H9 (cell line): ENCODE results near the gene TMEM236. TPM values are rescaled to one million over a fixed set of nuclear protein-coding genes. Genes with fewer than 3 reads are reported as not detected.

Experiments used
- DNase-seq: peaks from one replicate; pipeline ENCODE4 v3.0.0-alpha.2; 2017
- H2AFZ ChIP-seq: one replicate; pipeline ENCODE4 v1.6.1; 2013; ENCODE audit warnings: mild to moderate bottlenecking, low read length, control low read depth, moderate library complexity
- H2AK5ac ChIP-seq: 2 replicates; pipeline ENCODE4 v1.6.1; 2013; ENCODE audit warnings: low read length, control low read depth, mixed read lengths; ENCODE audit not compliant: insufficient read length
- H2BK120ac ChIP-seq: one replicate; pipeline ENCODE4 v1.6.1; 2013; ENCODE audit warnings: low read depth, mild to moderate bottlenecking, low read length, control low read depth, inconsistent platforms; ENCODE audit not compliant: poor library complexity, severe bottlenecking
- H2BK12ac ChIP-seq: 2 replicates; pipeline ENCODE4 v1.6.1; 2013; ENCODE audit warnings: low read length, control low read depth, mixed read lengths, low read depth; ENCODE audit not compliant: insufficient read length
- H2BK15ac ChIP-seq: 2 replicates; pipeline ENCODE4 v1.6.1; 2013; ENCODE audit warnings: low read depth, low read length, control low read depth
- H2BK20ac ChIP-seq: one replicate; pipeline ENCODE4 v1.6.1; 2013; ENCODE audit warnings: low read depth, mild to moderate bottlenecking, low read length, control low read depth, inconsistent platforms; ENCODE audit not compliant: poor library complexity, severe bottlenecking
- H2BK5ac ChIP-seq: 2 replicates; pipeline ENCODE4 v1.6.1; 2013; ENCODE audit warnings: low read length, control low read depth, mixed read lengths; ENCODE audit not compliant: insufficient read length
- H3K14ac ChIP-seq: 2 replicates; pipeline ENCODE4 v1.6.1; 2013; ENCODE audit warnings: low read length, control low read depth; ENCODE audit not compliant: insufficient read depth
- H3K18ac ChIP-seq: 2 replicates; pipeline ENCODE4 v1.6.1; 2013; ENCODE audit warnings: low read depth, mild to moderate bottlenecking, mixed read lengths, low read length, control low read depth; ENCODE audit not compliant: insufficient read length
- H3K23ac ChIP-seq: 2 replicates; pipeline ENCODE4 v1.6.1; 2013; ENCODE audit warnings: low read length, control low read depth, mixed read lengths, low read depth; ENCODE audit not compliant: insufficient read length
- H3K23me2 ChIP-seq: 2 replicates; pipeline ENCODE4 v1.6.1; 2013; ENCODE audit warnings: low read depth, mild to moderate bottlenecking, mixed read lengths, low read length, control low read depth; ENCODE audit not compliant: insufficient read length, poor library complexity, severe bottlenecking
- H3K27ac ChIP-seq: 2 replicates; pipeline ENCODE4 v1.5.1; 2013; ENCODE audit warnings: low read length, control low read depth, mixed read lengths, low read depth; ENCODE audit not compliant: insufficient read length
- H3K27me3 ChIP-seq: 2 replicates; pipeline ENCODE4 v1.6.1; 2013; ENCODE audit warnings: low read length, control low read depth, inconsistent platforms; ENCODE audit not compliant: insufficient read depth
- H3K4ac ChIP-seq: 2 replicates; pipeline ENCODE4 v1.6.1; 2013; ENCODE audit warnings: low read depth, mild to moderate bottlenecking, control low read depth, inconsistent platforms, low read length, moderate library complexity
- H3K4me1 ChIP-seq: 2 replicates; pipeline ENCODE4 v1.6.1; 2013; ENCODE audit warnings: low read length, control low read depth, inconsistent platforms; ENCODE audit not compliant: insufficient read depth
- H3K4me2 ChIP-seq: 2 replicates; pipeline ENCODE4 v1.6.1; 2013; ENCODE audit warnings: low read length, control low read depth, mixed read lengths; ENCODE audit not compliant: insufficient read length, insufficient read depth
- H3K56ac ChIP-seq: 2 replicates; pipeline ENCODE4 v1.6.1; 2013; ENCODE audit warnings: low read depth, mild to moderate bottlenecking, mixed read lengths, low read length, control low read depth; ENCODE audit not compliant: insufficient read length
- H3K79me1 ChIP-seq: 2 replicates; pipeline ENCODE4 v1.6.1; 2013; ENCODE audit warnings: low read depth, mild to moderate bottlenecking, moderate library complexity, low read length, control low read depth, inconsistent platforms; ENCODE audit not compliant: insufficient read depth, poor library complexity, severe bottlenecking
- H3K79me2 ChIP-seq: 2 replicates; pipeline ENCODE4 v1.6.1; 2013; ENCODE audit warnings: low read length, control low read depth, inconsistent platforms; ENCODE audit not compliant: insufficient read depth
- H3K9ac ChIP-seq: 2 replicates; pipeline ENCODE4 v1.6.1; 2013; ENCODE audit warnings: low read length, control low read depth, mixed read lengths; ENCODE audit not compliant: insufficient read length; ENCODE audit errors: extremely low read depth
- H3K9me3 ChIP-seq: one replicate; pipeline ENCODE4 v1.6.1; 2013; ENCODE audit warnings: low read depth, low read length, inconsistent platforms; ENCODE audit not compliant: control insufficient read depth
- H3T11ph ChIP-seq: one replicate; pipeline ENCODE4 v1.6.1; 2013; ENCODE audit warnings: mild to moderate bottlenecking, low read length, control low read depth, inconsistent platforms
- H4K20me1 ChIP-seq: one replicate; pipeline ENCODE4 v1.6.1; 2013; ENCODE audit not compliant: control insufficient read depth, insufficient read length, insufficient read depth
- H4K5ac ChIP-seq: 2 replicates; pipeline ENCODE4 v1.6.1; 2013; ENCODE audit warnings: low read depth, mild to moderate bottlenecking, mixed read lengths, low read length, control low read depth; ENCODE audit not compliant: insufficient read length
- H4K8ac ChIP-seq: replicated peaks from 2 replicates; pipeline ENCODE4 v1.6.1; 2013; ENCODE audit warnings: low read length, control low read depth, mixed read lengths, low read depth; ENCODE audit not compliant: insufficient read length
- H4K91ac ChIP-seq: 2 replicates; pipeline ENCODE4 v1.6.1; 2013; ENCODE audit warnings: low read depth, mild to moderate bottlenecking, moderate library complexity, mixed read lengths, low read length, control low read depth; ENCODE audit not compliant: insufficient read length
- H3K27ac Mint-ChIP-seq, 3 experiments: 2 replicates in 2 of 3; 3 replicates in 1 of 3; pipeline ENCODE4 v1.8.0; 2020 to 2021; ENCODE audit warnings: mixed read lengths in 3 of 3, mild to moderate bottlenecking in 1 of 3, moderate library complexity in 1 of 3
- H3K27me3 Mint-ChIP-seq: 2 replicates; pipeline ENCODE4 v1.8.0; 2021; ENCODE audit warnings: low read depth, mild to moderate bottlenecking, moderate library complexity, mixed read lengths
- H3K36me3 Mint-ChIP-seq, 3 experiments: 2 replicates in 2 of 3; 3 replicates in 1 of 3; pipeline ENCODE4 v1.8.0; 2020 to 2021; ENCODE audit warnings: low read depth in 3 of 3, mixed read lengths in 3 of 3; ENCODE audit not compliant: insufficient read depth in 1 of 3
- H3K4me1 Mint-ChIP-seq, 2 experiments: 2 replicates each; pipeline ENCODE4 v1.8.0; 2020; ENCODE audit warnings: mixed read lengths in 2 of 2
- H3K4me3 Mint-ChIP-seq, 2 experiments: 2 replicates in 1 of 2; 3 replicates in 1 of 2; pipeline ENCODE4 v1.8.0; 2020 to 2021; ENCODE audit warnings: mild to moderate bottlenecking in 2 of 2, mixed read lengths in 2 of 2, moderate library complexity in 1 of 2
- H3K9me3 Mint-ChIP-seq, 2 experiments: 2 replicates in 1 of 2; 3 replicates in 1 of 2; pipeline ENCODE4 v1.8.0; 2020; ENCODE audit warnings: mild to moderate bottlenecking in 2 of 2, mixed read lengths in 2 of 2, moderate library complexity in 1 of 2
- CTCF ChIP-seq: fragments of 200-600 bp; sonication (generic); conservative IDR thresholded peaks from 3 replicates; pipeline ENCODE4 v1.8.0; 2021; ENCODE audit warnings: antibody characterized with exemption, mild to moderate bottlenecking
- WGBS: extraction: QIAGEN DNeasy Blood & Tissue Kit; methylation state at CpG from one replicate; pipeline ENCODE4 v1.1.7; 2013; ENCODE audit warnings: missing lambda C conversion rate, low lambda C conversion rate, mixed read lengths; ENCODE audit not compliant: insufficient read length; ENCODE audit errors: extremely low coverage; 5-methylcytosine and 5-hydroxymethylcytosine counted together
- total RNA-seq: library from RNA; stranded (reverse); gene quantifications from 2 replicates; pipeline ENCODE4 v1.2.1, GENCODE V29; 2021

The TMEM236 gene
- total RNA-seq, 1 experiment from 2014 or later: not detected

- H3K18ac ChIP-seq: no peak overlapping the region
- no peaks in the 10 kb centered on the region for H3K27me3 ChIP-seq
- H3K4me3 Mint-ChIP-seq: no peak overlapping the region
- H3K14ac ChIP-seq: no peak overlapping the region
- no peak overlapping the region for H3K4ac ChIP-seq
- no peak overlapping the region for H2BK12ac ChIP-seq
- H2AFZ ChIP-seq: no peak overlapping the region
- no peaks in the 10 kb centered on the region for H3K4me1 ChIP-seq
- H3K23ac ChIP-seq: no peak overlapping the region
- no peak overlapping the region for H2BK5ac ChIP-seq
- no peak overlapping the region for H3K56ac ChIP-seq
- no peaks in the 10 kb centered on the region for H3K4me1 Mint-ChIP-seq
- H3K9me3 ChIP-seq: no peaks in the 10 kb centered on the region
- H2BK20ac ChIP-seq: no peak overlapping the region
- no peaks in the 10 kb centered on the region for H3K79me2 ChIP-seq
- no peak for DNase-seq
- H2AK5ac ChIP-seq: no peak overlapping the region
- H2BK120ac ChIP-seq: no peak overlapping the region
- H3K9ac ChIP-seq: no peak overlapping the region
- H4K20me1 ChIP-seq: no peaks in the 10 kb centered on the region
- H3K4me2 ChIP-seq: no peak overlapping the region
- H3K9me3 Mint-ChIP-seq: no peaks in the 10 kb centered on the region
- no peaks in the 10 kb centered on the region for H3K23me2 ChIP-seq
- no peaks in the 10 kb centered on the region for H3K27me3 Mint-ChIP-seq
- no peak overlapping the region for H4K91ac ChIP-seq
- H4K8ac ChIP-seq: no peak overlapping the region
- no peak overlapping the region for H4K5ac ChIP-seq
- no peak overlapping the region for H3K27ac ChIP-seq
- H3T11ph ChIP-seq: no peak overlapping the region
- no peaks in the 10 kb centered on the region for H3K79me1 ChIP-seq
- no peak overlapping the region for H3K27ac Mint-ChIP-seq
- no peaks in the 10 kb centered on the region for H3K36me3 Mint-ChIP-seq
- peak; percentile 73 for TF ChIP-seq CTCF
- no CpG with 5 or more reads among the region's 12 CpGs for WGBS
- H2BK15ac ChIP-seq: no peak overlapping the region
Measured at GRCh38 chr10:17737027-17737965, 14.7 kb upstream of the TMEM236 start.
